Adrenal gland (tissue), 12 donors: ENCODE results near the gene JAK2. TPM values are rescaled to one million over a fixed set of nuclear protein-coding genes. Genes with fewer than 3 reads are reported as not detected.

Experiments used
- DNase-seq, 7 donors: peaks; one replicate each; pipeline ENCODE4 v3.0.0-alpha.2; 2019 to 2020
- H3K27ac ChIP-seq, 5 donors: fragments of 200-600 bp; sonication (generic) in 4 of 5; 1 replicate in 3 of 5; 2 replicates in 2 of 5; pipeline versions ENCODE4 v1.5.1 to v1.8.0; 2016 to 2020; ENCODE audit warnings: mild to moderate bottlenecking in 1 of 5
- H3K27me3 ChIP-seq: fragments of 200-600 bp; 2 replicates; pipeline ENCODE4 v1.8.0; 2021
- H3K36me3 ChIP-seq, 2 donors: fragments of 200-600 bp; replicated peaks in 1 of 2; 1 replicate in 1 of 2; 2 replicates in 1 of 2; pipeline versions ENCODE4 v1.5.1 to v1.8.0; 2018 to 2022
- H3K4me1 ChIP-seq, 2 donors: fragments of 200-600 bp; replicated peaks in 1 of 2; 1 replicate in 1 of 2; 2 replicates in 1 of 2; pipeline versions ENCODE4 v1.5.1 to v1.8.0; 2018 to 2021
- H3K4me3 ChIP-seq, 4 donors: fragments of 200-600 bp; sonication (generic) in 3 of 4; one replicate each; pipeline ENCODE4 v1.5.1; 2016 to 2018
- H3K9me3 ChIP-seq, 3 donors: fragments of 200-600 bp; sonication (generic) in 1 of 3; replicated peaks in 1 of 3; 1 replicate in 2 of 3; 2 replicates in 1 of 3; pipeline versions ENCODE4 v1.5.1 to v1.8.0; 2016 to 2021
- POLR2A ChIP-seq, 2 donors: fragments of 450-650 bp; IDR thresholded peaks; one replicate each; pipeline ENCODE4 v1.6.1; 2017; ENCODE audit warnings: antibody characterized with exemption in 2 of 2, mild to moderate bottlenecking in 2 of 2, moderate library complexity in 1 of 2
- WGBS, 4 donors: extraction: QIAGEN DNeasy Blood & Tissue Kit in 2 of 4; methylation state at CpG; one replicate each; pipeline versions ENCODE4 v1.1.5 to v1.1.7; 2013 to 2017; 5-methylcytosine and 5-hydroxymethylcytosine counted together
- intact Hi-C, 2 donors: fragments of 100-400 bp; cut with DNase I; formaldehyde crosslinking; loops; one replicate each; pipeline versions ENCODE4 v1.14.1 to v1.15.0; 2022 to 2023
- polyA plus RNA-seq, 3 donors: library from polyadenylated mRNA; stranded (reverse); fragments of 200-250 nt in 2 of 3; fragments of 350-450 nt in 1 of 3; fragmentation: Illumina TruSeq in 1 of 3; extraction: RNeasy Lipid Tissue Mini Kit (QIAGEN cat#74804) in 1 of 3; gene quantifications; one replicate each; pipeline ENCODE4 v1.2.3, GENCODE V29; 2013 to 2014
- total RNA-seq, 9 donors: library from RNA; depleted of rRNA in 4 of 9; stranded (reverse); fragments of >200 nt in 4 of 9; fragments of 120-200 nt in 1 of 9; fragmentation: NEBNext Ultra II Directional in 1 of 9; extraction: Animal tissue kit (Norgen Biotek cat#: 25700) in 1 of 9; gene quantifications; one replicate each; pipeline versions ENCODE4 v1.1.0 to v1.2.4, GENCODE V29; 2013 to 2023
- TF ChIP-seq, protein P1 (sequence below), 6 experiments: fragments of 450-650 bp in 4 of 6; fragments of 200-600 bp in 2 of 6; sonication (generic) in 1 of 6; IDR thresholded peaks; 1 replicate in 5 of 6; 2 replicates in 1 of 6; pipeline versions ENCODE4 v1.5.1 to v1.8.0; 2016 to 2021; ENCODE audit warnings: antibody characterized with exemption in 6 of 6, mild to moderate bottlenecking in 2 of 6, moderate library complexity in 1 of 6
- donor health status: healthy with polysubstance abuse.
- donor health status: Bipolar disorder and iron deficiency.
- donor health status: DM: yes; HTN: yes; CAD: no.
- donor health status: DM: no; HTN: no; CAD: no.
- donor health status: DM: no; HTN: no; CAD: no.
- donor health status: DM: yes; HTN: yes; CAD: no.

The JAK2 gene
- total and polyA plus RNA-seq, 12 donors: 3.5 to 21.0 (median 12.5) TPM

DNA sequence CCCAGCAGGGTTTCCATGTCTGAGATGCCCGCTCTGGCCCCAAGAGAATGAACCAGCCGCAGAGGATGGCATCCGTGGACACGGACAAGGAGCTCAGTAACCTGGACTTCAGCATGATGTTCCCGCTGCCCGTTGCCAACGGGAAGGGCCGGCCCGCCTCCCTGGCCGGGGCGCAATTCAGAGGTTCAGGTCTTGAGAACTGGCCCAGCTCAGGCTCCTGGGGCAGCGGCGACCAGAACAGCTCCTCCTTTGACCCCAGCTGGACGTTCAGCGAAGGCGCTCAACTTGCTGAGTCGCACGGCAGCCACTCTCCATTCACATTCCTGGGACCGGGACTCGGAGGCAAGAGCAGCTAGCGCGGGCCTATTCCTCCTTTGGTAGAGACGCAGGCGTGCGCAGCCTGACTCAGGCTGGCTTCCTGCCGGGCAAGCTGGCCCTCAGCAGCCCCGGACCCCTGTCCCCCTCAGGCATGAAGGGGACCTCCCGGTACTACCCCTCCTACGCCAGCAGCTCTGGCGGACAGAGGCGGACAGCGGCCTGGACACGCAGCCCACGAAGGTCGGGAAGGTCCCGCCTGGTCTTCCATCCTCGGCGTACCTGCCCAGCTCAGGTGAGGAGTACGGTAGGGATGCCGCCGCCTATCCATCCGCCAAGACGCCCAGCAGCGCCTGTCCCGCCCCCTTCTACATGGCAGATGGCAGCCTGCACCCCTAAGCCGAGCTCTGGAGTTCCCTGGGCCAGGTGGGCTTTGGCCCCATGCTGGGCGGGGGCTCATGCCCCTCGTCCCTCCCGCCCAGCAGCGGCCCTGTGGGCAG lies 126.0 kb downstream of the JAK2 start:
- intact Hi-C loops: no loop called here

DNA sequence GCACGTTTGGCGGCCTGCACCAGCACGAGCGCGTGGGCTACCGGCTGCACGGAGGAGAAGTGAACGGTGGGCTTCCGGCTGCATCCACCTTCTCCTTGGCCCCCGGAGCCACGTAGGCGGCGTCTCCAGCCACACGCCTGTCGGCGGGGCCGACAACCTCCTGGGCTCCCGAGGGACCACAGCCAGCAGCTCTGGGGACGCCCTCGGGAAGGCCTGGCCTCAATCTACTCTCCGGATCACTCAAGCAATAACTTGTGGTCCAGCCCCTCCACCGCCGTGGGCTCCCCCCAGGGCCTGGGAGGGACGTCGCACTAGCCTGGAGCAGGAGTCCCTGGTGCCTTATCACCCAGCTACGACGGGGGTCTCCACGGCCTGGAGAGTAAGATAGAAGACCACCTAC lies 126.6 kb downstream of the JAK2 start:
- DNase-seq: no peak
- 95 to 100% (median 97%) methylated on average over 5 to 28 of the region's 28 CpGs for WGBS, 4 donors
- peaks cover 0 to 22% of the 10 kb centered on the region in 2 donors for H3K36me3 ChIP-seq

More for the DNA sequence above, 126.0 kb downstream of the JAK2 start:
- Histone ChIP-seq H3K4me1 (no peaks in the 10 kb centered on the region), H3K9me3 (no peaks in the 10 kb centered on the region), H3K36me3 (peaks cover 0 to 22% of the 10 kb centered on the region in 2 donors), H3K27me3 (no peaks in the 10 kb centered on the region), H3K27ac (no peak overlapping the region), H3K4me3 (no peak overlapping the region)
- TF ChIP-seq, protein P1, sequence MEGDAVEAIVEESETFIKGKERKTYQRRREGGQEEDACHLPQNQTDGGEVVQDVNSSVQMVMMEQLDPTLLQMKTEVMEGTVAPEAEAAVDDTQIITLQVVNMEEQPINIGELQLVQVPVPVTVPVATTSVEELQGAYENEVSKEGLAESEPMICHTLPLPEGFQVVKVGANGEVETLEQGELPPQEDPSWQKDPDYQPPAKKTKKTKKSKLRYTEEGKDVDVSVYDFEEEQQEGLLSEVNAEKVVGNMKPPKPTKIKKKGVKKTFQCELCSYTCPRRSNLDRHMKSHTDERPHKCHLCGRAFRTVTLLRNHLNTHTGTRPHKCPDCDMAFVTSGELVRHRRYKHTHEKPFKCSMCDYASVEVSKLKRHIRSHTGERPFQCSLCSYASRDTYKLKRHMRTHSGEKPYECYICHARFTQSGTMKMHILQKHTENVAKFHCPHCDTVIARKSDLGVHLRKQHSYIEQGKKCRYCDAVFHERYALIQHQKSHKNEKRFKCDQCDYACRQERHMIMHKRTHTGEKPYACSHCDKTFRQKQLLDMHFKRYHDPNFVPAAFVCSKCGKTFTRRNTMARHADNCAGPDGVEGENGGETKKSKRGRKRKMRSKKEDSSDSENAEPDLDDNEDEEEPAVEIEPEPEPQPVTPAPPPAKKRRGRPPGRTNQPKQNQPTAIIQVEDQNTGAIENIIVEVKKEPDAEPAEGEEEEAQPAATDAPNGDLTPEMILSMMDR (IDR thresholded peaks at IDR 0.05): no peak
- no peak for TF ChIP-seq POLR2A (IDR thresholded peaks at IDR 0.05)
- no peak for DNase-seq
- 96 to 98% (median 97%) methylated on average over 28 to 50 of the region's 50 CpGs for WGBS, 4 donors

DNA sequence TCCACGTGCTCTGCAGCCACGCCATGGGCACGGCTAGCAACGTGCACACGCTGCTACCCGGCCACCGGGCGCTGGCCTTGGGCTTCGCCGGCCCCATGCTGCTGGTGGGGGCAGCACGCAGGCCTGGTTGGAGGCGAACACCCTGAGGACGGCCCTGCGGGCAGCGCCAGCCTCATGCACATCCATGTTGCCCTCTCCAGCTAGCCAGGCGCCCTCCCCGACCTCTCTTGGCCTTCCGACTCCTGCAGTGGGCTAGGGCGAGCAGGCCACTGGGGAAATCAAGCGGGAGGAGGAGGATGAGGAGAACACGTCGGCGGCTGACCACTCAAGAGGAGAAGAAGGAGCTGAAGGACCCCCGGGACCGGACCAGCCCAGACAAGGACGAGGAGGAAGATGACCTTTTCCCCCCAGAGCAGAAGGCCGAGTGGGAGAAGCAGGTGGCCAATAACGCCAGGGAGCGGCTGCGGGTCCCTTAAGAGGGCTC lies 127.1 kb downstream of the JAK2 start:
- no peaks in the 10 kb centered on the region for H3K4me1 ChIP-seq
- intact Hi-C loops: no loop called here
- no peak overlapping the region for H3K27ac ChIP-seq
- TF ChIP-seq POLR2A (IDR thresholded peaks at IDR 0.05): no peak
- TF ChIP-seq, protein P1 (IDR thresholded peaks at IDR 0.05): no peak
- H3K9me3 ChIP-seq: no peaks in the 10 kb centered on the region
- no peak for DNase-seq
- H3K36me3 ChIP-seq: peaks cover 0 to 22% of the 10 kb centered on the region in 2 donors
- 96 to 99% (median 98%) methylated on average over 15 to 30 of the region's 30 CpGs for WGBS, 4 donors
- H3K27me3 ChIP-seq: no peaks in the 10 kb centered on the region
- no peak overlapping the region for H3K4me3 ChIP-seq

More for the DNA sequence above, 126.6 kb downstream of the JAK2 start:
- TF ChIP-seq POLR2A (IDR thresholded peaks at IDR 0.05): no peak
- TF ChIP-seq, protein P1 (IDR thresholded peaks at IDR 0.05): no peak
- Histone ChIP-seq H3K27me3 (no peaks in the 10 kb centered on the region), H3K4me3 (no peak overlapping the region), H3K4me1 (no peaks in the 10 kb centered on the region), H3K9me3 (no peaks in the 10 kb centered on the region), H3K27ac (no peak overlapping the region)
- intact Hi-C loops: no loop called here

DNA sequence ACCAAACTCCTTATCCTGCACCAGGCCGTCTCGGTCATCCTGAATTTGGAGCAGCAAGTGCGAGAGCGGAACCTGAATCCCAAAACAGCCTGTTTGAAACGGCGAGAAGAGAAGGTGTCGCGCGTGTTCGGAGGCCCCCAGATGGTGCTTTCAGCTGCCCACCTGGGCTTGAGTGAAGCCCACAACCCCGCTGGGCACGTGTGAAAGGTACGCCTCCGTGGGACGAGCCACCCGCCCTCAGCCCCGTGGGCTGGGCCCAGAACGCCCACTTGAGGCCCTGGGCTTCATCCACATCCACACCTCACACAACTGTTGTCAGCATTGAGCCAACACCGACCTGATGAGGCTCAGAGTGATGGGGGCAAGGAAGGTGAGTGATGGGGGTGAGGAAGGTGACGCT lies 127.6 kb downstream of the JAK2 start:
- intact Hi-C loops: no loop called here
- Histone ChIP-seq H3K27ac (no peak overlapping the region), H3K4me3 (no peak overlapping the region), H3K27me3 (no peaks in the 10 kb centered on the region), H3K4me1 (no peaks in the 10 kb centered on the region), H3K36me3 (peaks cover 0 to 22% of the 10 kb centered on the region in 2 donors), H3K9me3 (no peaks in the 10 kb centered on the region)
- WGBS, 4 donors: 93 to 96% (median 95%) methylated on average over 19 to 20 of the region's 20 CpGs
- TF ChIP-seq, protein P1 (IDR thresholded peaks at IDR 0.05): no peak
- TF ChIP-seq POLR2A (IDR thresholded peaks at IDR 0.05): no peak
- DNase-seq: no peak
